HG02870 (cell line): ENCODE measurements around the gene MTF2.
A peak's percentile ranks its signal among the peaks of the same experiment; 100 is the strongest.

Experiments used
- ATAC-seq: cut with Tn5 transposase; IDR thresholded peaks from one replicate; pipeline ENCODE4 v1.9.1; 2021; ENCODE audit warnings: mild to moderate bottlenecking, moderate library complexity; ENCODE audit not compliant: unreplicated experiment

The MTF2 gene

DNA sequence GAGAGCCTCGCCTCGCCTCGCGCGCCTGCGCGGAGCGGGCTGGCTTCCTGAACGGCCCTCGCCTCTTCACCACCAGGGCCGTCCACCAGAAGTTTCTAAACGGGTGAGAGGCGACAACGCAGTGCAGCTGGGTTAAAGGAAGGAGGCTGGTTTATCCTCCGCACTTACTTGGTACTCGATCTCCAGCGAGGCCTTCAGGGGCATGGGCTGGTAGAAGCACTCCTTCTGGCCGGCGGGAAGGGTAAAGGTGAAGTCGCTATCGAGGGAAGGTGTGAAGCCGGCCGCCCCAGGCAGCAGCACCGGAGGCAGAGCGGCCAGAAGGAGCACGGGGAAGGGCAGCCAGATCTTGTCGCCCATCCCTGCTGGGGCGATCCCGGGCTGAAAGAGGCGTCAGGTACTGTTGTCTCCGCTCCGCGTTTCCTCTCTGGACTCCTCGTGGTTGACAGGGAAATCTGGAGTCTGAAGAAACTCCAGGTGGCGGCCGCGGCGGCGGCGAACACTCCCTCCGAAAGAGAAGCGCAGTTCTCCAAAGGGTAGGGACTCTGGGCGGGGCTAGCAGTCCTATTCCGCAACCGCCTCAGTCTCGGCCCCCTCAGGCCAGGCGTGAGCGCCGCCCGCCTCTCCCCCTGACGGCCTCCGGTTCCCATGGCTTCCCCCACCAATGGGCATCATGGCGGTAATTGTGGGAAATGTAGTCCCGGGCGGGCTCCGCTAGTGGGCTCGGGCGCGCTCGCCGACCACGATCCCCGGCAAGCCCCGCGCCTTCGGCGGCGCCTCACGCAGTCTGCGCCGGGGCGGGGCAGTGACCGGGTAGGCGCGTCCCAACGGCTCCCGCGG lies 101.0 kb downstream of the MTF2 start, which contains the start of gene TMED5:
Gene TMED5, minus strand, starts transcription at position 528 of the 837 bp plus-strand sequence. Its CDS starts 171 bp downstream, at position 357.
- peak; percentile 82 for ATAC-seq

DNA sequence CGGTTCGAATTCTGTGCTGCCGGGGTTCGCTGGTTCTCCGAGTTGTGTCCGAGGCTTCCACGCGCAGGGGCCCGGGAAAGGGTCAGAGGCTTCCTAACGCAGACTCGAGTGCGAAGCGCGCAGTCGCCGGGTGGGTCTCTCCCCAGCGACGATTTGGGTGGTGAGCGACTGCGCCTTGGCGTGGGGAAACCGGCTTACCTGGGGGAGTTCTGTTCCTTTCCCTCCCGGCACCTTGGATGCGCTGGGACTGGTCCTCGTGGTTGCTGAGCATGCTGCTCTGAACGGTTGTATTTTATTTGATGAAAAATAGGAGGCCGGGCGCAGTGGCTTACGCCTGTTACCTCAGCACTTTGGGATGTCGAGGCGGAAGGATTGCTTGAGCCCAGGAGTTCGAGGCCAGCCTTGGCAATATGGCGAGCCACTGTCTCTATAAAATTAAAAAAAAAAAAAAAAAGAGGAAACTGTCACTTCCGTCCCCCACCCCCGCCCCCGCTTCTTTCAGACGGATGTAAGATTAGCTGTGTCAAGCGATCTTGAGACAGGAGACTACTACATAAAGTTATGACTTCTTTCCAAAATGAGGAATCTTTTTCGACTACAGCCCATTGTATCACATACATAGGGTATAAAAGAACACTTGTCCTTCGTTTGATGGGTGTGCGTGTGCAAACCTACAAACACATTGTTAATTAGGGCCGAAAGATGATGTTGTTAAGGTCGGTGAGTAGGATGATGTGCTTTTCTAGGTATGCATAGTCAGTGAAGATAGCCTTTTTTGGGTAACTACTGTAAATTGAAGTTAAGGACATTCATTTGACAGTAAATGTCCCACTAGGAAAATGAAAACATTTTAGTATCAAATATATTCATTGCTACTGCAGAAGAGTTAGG lies 101.9 kb downstream of the MTF2 start, which contains the start of gene CCDC18:
Gene CCDC18, plus strand, starts transcription at position 2 of the 891 bp plus-strand sequence. CDS start 2,638 bp downstream, outside the sequence.
- peak; percentile 11 for ATAC-seq

DNA sequence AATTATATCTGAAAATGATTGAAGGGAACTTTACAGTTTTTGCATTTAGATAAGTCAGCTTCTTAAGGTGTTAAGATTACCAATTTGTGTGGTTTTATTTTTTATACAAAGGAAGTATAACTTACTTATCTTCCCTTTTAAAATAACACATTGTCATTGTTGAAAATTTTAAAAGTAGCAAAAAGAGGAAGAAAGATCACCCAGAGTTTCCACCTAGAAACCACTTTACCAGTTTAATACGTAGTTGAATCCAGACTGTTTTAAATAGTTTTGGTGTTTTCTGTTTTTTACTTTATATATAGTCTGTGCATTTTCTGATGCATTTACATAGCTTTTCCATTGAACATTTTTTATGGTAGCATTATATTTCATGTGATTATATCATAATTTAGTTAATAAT lies 107.6 kb downstream of the MTF2 start:
- ATAC-seq, result no peak
